Bone marrow (tissue), 2 donors: ENCODE data around the gene PTCRA.
"Not testable (repeated sequence)": the region's sequence is repeated elsewhere in the genome, so short reads cannot be mapped to it uniquely, and the experiment has no call there.

Source experiments
- DNase-seq, 2 donors: peaks; one replicate each; lab custom pipeline; 2025; lab: John Stamatoyannopoulos, UW

The PTCRA gene

GRCh38 chr6:42915732-42916131, at the start of gene PTCRA:
Gene PTCRA (plus strand): TSS chr6:42916053. CDS start chr6:42916070, 17 bp downstream.
- DNase-seq = no peak

GRCh38 chr6:42870145-42870936, 45.5 kb upstream of the PTCRA start:
- DNase-seq = no peak

DNA sequence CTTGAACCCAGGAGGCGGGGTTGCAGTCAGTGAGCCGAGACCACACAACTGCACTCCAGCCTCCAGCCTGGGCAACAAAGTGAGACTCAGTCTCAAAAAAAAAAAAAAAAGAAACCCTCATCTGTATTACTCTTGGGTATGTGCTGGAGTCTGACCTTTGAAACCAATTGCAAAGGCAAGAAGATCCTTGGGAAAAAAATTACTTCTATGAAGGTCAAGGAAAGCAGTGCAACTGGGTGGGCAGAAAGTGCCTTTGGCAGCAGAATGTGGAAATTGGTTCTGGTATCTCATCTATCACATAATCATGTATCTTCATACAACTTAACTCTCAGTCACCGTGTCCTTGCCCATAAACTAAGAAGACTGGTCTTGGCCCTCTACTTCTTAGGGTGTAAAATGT, 44.1 kb upstream of the PTCRA start:
- no peak for DNase-seq

- DNase-seq = no peak
These were observed 42.5 kb upstream of the PTCRA start for GRCh38 chr6:42873313-42873712.

GRCh38 chr6:42877695-42878094, 38.2 kb upstream of the PTCRA start:
- no peak for DNase-seq

GRCh38 chr6:42879372-42880239, 36.2 kb upstream of the PTCRA start, which contains the start of gene RPL7L1:
Gene RPL7L1 (plus strand): TSS chr6:42879616. CDS start chr6:42879911, 295 bp downstream.
- DNase-seq = peak; percentile 91 to 94

GRCh38 chr6:42880240-42880817, 35.5 kb upstream of the PTCRA start:
- DNase-seq = not testable (repeated sequence)

DNA sequence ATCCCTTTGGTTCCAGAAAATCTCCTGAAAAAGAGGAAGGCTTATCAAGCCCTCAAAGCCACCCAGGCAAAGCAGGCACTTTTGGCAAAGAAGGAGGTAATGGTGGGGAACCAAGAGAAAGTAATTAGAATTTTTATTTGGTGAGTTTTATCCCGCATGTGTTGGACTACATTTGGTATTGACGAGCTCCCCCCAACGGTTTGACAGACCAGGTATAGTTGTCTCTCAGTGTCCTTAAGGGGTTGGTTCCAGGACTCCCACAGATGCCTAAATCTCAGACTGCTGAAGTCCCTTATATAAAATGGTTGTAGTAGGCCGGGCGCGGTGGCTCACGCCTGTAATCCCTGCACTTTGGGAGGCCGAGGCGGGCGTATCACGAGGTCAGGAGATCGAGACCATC, 35.0 kb upstream of the PTCRA start:
- not testable (repeated sequence) for DNase-seq

DNA sequence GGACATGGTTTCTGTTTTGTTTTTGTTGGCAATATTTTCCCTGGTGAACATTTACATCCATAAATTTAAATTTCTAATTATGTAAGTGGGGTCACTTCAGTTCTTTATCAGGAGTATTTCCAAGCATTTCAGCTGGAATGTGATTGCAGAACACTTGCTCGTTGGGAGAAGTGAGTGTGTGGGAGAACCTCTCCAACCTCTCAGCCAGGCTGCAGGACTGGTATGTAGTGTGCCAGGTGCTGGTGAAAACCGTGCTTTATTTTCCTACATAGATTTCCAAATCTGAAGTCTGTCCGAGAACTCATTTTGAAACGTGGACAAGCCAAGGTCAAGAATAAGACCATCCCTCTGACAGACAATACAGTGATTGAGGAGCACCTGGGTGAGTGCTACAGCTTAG, 30.2 kb upstream of the PTCRA start:
- DNase-seq = no peak

GRCh38 chr6:42888201-42888600, 27.7 kb upstream of the PTCRA start:
- DNase-seq = not testable (repeated sequence)

- no peak for DNase-seq
These were observed 26.0 kb upstream of the PTCRA start for GRCh38 chr6:42889815-42890214.

GRCh38 chr6:42890311-42891198, 25.3 kb upstream of the PTCRA start:
- peak; percentile 73 to 82 for DNase-seq

DNA sequence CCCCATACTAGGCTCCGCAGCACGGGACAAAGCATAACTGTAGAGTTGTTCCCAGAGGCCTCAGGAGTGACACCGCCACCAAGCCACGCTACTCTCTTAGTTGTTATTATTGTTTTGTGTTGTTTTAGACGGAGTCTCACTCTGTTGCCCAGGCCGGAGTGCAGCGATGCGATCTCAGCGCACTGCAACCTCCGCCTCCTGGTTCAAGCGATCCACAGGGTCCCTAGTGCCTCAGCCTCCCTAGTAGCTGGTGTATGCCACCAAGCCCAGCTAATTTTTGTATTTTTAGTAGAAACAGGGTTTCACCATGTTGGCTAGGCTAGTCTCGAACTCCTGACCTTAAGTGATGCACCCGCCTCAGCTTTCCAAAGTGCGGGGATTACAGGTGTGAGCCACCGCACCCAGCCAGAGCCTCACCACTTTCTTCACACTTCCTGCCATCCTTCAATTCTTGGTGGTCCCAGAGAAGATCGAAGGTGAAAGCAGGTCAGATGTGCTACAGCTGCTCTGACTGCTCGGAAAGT, 24.6 kb upstream of the PTCRA start:
- DNase-seq = no peak

GRCh38 chr6:42894041-42894828, 21.6 kb upstream of the PTCRA start:
- peak in 1 of 2 donors; percentile 49 for DNase-seq

DNA sequence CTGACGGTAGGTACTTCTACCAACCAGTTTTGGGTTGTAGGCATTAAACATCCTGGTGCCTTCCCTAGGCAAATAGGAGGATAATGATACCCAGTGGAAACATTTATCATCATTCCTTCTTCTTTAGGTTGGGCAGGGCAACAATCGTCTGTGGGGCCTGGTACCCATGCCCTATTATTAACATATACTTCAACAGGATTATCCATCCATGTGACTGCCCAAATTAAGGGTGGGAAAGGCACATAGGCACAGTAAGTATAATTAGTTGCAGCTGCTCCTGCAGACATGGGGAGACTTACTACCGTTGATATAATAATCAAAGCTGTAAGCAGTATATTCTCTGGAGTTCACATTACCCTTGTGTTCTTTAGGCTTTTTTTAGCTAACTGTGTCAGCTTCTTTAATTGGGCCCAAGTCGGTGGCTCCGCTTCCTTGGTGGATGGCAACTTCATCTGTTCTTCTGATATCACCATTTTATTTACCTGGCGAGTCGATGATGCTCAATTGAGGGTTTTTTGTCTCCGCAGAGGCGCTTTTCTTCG, 19.6 kb upstream of the PTCRA start:
- no peak for DNase-seq

DNA sequence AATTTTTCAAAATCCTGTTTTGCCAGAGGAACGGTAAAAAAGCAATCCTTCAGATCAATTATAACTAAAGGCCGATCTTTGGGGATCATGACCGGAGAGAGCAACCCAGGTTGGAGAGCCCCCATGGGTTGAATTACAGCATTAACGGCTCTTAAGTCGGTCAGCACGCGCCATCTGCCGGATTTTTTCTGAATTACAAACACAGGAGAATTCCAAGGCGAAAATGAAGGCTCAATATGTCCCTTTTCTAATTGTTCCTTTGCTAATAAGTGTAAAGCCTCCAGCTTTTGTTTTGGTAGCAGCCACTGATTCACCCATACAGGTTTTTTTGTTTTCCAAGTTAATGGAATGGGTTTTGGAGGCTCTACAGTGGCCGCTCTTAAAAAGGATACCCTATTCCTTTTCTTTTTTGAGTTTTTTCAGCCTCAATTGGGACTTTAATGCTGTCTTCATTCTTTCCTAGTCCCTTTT, 16.9 kb upstream of the PTCRA start:
- peak in 1 of 2 donors; percentile 57 for DNase-seq

- DNase-seq = no peak
These were observed 16.0 kb upstream of the PTCRA start for GRCh38 chr6:42899871-42900270.

GRCh38 chr6:42901538-42901957, 14.3 kb upstream of the PTCRA start:
- peak; percentile 20 to 50 for DNase-seq

- peak in 1 of 2 donors; percentile 11 for DNase-seq
These were observed 13.2 kb upstream of the PTCRA start for GRCh38 chr6:42902429-42903263.
